Measurements from ENCODE around the gene SEC14L2. TPM values are rescaled to one million over a fixed set of nuclear protein-coding genes. Genes with fewer than 3 reads are reported as not detected.
A peak's percentile ranks its signal among the peaks of the same experiment; 100 is the strongest.

SEC14L2 gene
- total and polyA plus RNA-seq, 2 of the 8 experiments (the other 6 are each of a cell fraction or from before 2014, with no cell fraction given), result 2.8 to 3.2 TPM

DNA sequence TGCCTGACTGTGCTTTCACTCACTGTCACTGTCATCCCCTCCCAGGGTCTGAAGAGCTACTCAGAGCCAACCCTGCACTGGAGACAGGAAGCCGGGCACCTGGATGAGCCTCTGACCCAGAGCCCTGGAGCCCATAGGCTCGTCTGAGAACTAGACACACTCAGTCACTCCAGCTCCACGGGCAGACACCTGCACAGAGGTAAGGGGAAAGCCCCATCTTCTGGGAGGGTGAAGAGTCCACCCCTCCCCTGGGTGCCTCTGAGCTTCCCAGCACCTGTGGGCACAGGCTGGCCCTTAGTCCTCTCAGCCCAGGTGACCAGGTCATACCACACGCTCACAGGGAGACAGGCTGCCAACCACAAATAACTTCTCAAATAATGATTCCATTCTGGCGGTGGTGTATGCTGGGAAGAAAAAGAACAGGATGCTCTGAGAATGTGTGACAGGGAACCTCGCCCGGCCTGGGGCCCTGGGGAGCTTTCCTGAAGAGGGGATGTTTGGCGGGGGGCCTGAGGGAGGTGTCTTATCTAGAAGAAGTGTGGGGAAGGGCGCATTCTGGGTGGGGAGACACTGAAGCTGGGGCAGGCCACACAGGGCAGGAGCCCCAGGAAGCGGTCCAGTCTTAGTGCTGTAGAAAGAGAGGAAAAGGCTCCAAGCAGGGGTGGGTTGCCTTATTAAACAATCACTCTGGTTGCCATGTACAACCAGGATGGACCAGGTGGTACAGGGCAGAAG lies 34.7 kb upstream of the SEC14L2 start:
- POLR2A ChIA-PET (ENCODE audit: partially characterized antibody), result interaction anchor here (1.5 to 11.5 kb wide), 3 partner anchors 8 to 29 kb away, joined by 4 to 129 read pairs (median 5); no protein-coding TSS in a partner anchor
- TF ChIP-seq RFX5 (IDR thresholded peaks at IDR 0.05; ENCODE audit: borderline replicate concordance, low read depth, low read length), result no peak
- no peak for TF ChIP-seq EGR1 (IDR thresholded peaks at IDR 0.05; ENCODE audit: borderline replicate concordance, low read depth, low read length)
- no peak for TF ChIP-seq HDAC2 (IDR thresholded peaks at IDR 0.05; ENCODE audit: borderline replicate concordance in 1 of 2, low read depth in 2 of 2, low read length in 2 of 2)
- no peak for TF ChIP-seq JUND (IDR thresholded peaks at IDR 0.05; ENCODE audit: low read length)
- no peak for TF ChIP-seq BACH1 (IDR thresholded peaks at IDR 0.05; ENCODE audit: low read length)
- TF ChIP-seq POU5F1 (IDR thresholded peaks at IDR 0.05; ENCODE audit: low read depth, low read length), result no peak
- TF ChIP-seq TAF7 (optimal IDR thresholded peaks at IDR 0.05; ENCODE audit: borderline replicate concordance, low read depth, low read length), result no peak
- no peak for TF ChIP-seq E2F6 (IDR thresholded peaks at IDR 0.05)
- TF ChIP-seq TCF12 (IDR thresholded peaks at IDR 0.05; ENCODE audit: low read depth, low read length), result no peak
- no peak for TF ChIP-seq NRF1 (IDR thresholded peaks at IDR 0.05; ENCODE audit: low read depth, low read length)
- TF ChIP-seq CHD2 (IDR thresholded peaks at IDR 0.05; ENCODE audit: low read length), result no peak

More for the DNA sequence above, 34.7 kb upstream of the SEC14L2 start:
- Histone ChIP-seq H2BK12ac (ENCODE audit: low read depth, low read length) (peak overlapping the region; percentile 75; the same call in 1 of the 2 replicates), H2BK5ac (ENCODE audit: low read depth, low read length) (peak overlapping the region; percentile 76), H3K79me1 (ENCODE audit: low read depth, low read length) (peaks cover 6% of the 10 kb centered on the region; the same call in 1 of the 2 replicates), H2BK15ac (ENCODE audit: low read length) (peak overlapping the region; percentile 31; the same call in 1 of the 2 replicates), H3K9ac (replicated peaks in 1 of 4; ENCODE audit: extremely low read depth in 1 of 4, low read depth in 3 of 4, low read length in 3 of 4) (no peak overlapping the region), H2BK120ac (replicated peaks; ENCODE audit: low read depth, low read length) (peak overlapping the region; percentile 7), H3K27me3 (replicated peaks in 1 of 4; ENCODE audit: control insufficient read depth in 3 of 4, extremely low read depth in 1 of 4, insufficient read depth in 3 of 4, low read length in 3 of 4) (no peaks in the 10 kb centered on the region), H3K79me2 (ENCODE audit: control insufficient read depth in 1 of 2, insufficient read depth in 2 of 2, low read length in 2 of 2) (0 out of 4 replicates have a peak, but pooled peaks cover 0 to 3% of the 10 kb centered on the region in 2 experiments), H4K8ac (ENCODE audit: extremely low read depth, insufficient read depth, low read length) (no peak overlapping the region), H3K23me2 (ENCODE audit: low read depth, low read length) (peaks cover 2% of the 10 kb centered on the region; the same call in 1 of the 2 replicates), H3K9me3 (ENCODE audit: insufficient read depth in 2 of 2, low read depth in 1 of 2, low read length in 1 of 2) (no peaks in the 10 kb centered on the region), H3K4ac (replicated peaks; ENCODE audit: insufficient read length, low read depth, low read length) (no peak overlapping the region), H4K20me1 (replicated peaks in 1 of 2; ENCODE audit: control insufficient read depth in 1 of 2, insufficient read depth in 2 of 2, low read length in 2 of 2) (no peaks in the 10 kb centered on the region), H3K14ac (ENCODE audit: insufficient read length) (no peak overlapping the region), H2BK20ac (ENCODE audit: low read length) (peak overlapping the region; percentile 93; the same call in 1 of the 2 replicates), H2AFZ (ENCODE audit: low read length) (no peak overlapping the region), H2AK5ac (ENCODE audit: low read depth, low read length) (0 out of 2 replicates have a peak overlapping the region, but pooled peaks have one; percentile 48), H4K91ac (replicated peaks; ENCODE audit: insufficient read length, low read length) (peak overlapping the region; percentile 25), H4K5ac (ENCODE audit: insufficient read length, low read depth, low read length) (no peak overlapping the region), H3K27ac (ENCODE audit: low read depth, low read length) (no peak overlapping the region; the same call in 1 of the 2 replicates), H3K4me2 (ENCODE audit: insufficient read depth in 1 of 2, low read depth in 2 of 2, low read length in 2 of 2) (peak overlapping the region in 1 of 2 experiments; percentile 29; a peak in 1 of 4 replicates), H3K18ac (ENCODE audit: extremely low read depth, low read length) (no peak overlapping the region), H3K36me3 (ENCODE audit: control insufficient read depth in 2 of 4, insufficient read depth in 4 of 4, low read length in 3 of 4) (peaks cover 0 to 3% (median 1%) of the 10 kb centered on the region in 4 experiments; a peak in 3 of 8 replicates), H3K4me3 (ENCODE audit: extremely low read depth in 1 of 4, insufficient read depth in 2 of 4, low read depth in 3 of 4, low read length in 4 of 4) (no peak overlapping the region), H3K23ac (ENCODE audit: insufficient read length) (no peak overlapping the region), H3K4me1 (replicated peaks in 1 of 4; ENCODE audit: control insufficient read depth in 3 of 4, insufficient read depth in 4 of 4, low read length in 3 of 4) (peaks cover 0 to 15% (median 11%) of the 10 kb centered on the region in 4 experiments; a peak in 5 of 7 replicates), H3K56ac (replicated peaks; ENCODE audit: insufficient read length, low read depth, low read length) (no peak overlapping the region)
- CTCF ChIA-PET (ENCODE audit: partially characterized antibody), result interaction anchor here (0.7 to 1.6 kb wide), 8 partner anchors 10 to 518 kb away, joined by 3 to 4 read pairs (median 3); partner anchors contain the start of gene SEC14L2
- WGBS, 2 experiments (ENCODE audit: extremely low coverage in 1 of 2, insufficient coverage in 1 of 2, insufficient read length in 1 of 2, insufficient replicate concordance in 2 of 2, low coverage in 1 of 2, low lambda C conversion rate in 2 of 2, missing lambda C conversion rate in 1 of 2), result 78% methylated on average over 8 of the region's 10 CpGs; no CpG with 5 or more reads in 1 of the 2 experiments
- DNase-seq (ENCODE audit: low read depth in 1 of 2, low spot score in 2 of 2) (no peak), FAIRE-seq (no peak)
